ENCODE measurements around the gene RRP8. TPM values are rescaled to one million over a fixed set of nuclear protein-coding genes. Genes with fewer than 3 reads are reported as not detected.

Gene RRP8
- total RNA-seq, 1 donor, result 7.2 TPM

- Histone ChIP-seq H3K36me3 (ENCODE audit: insufficient read depth, low read length) (no peaks in the 10 kb centered on the region), H3K27ac (ENCODE audit: low read depth, low read length) (no peak overlapping the region), H2AFZ (ENCODE audit: low read length) (no peak overlapping the region), H3K4me2 (ENCODE audit: insufficient read depth, low read length) (peak overlapping the region; percentile 33), H3K27me3 (ENCODE audit: insufficient read depth, low read length) (no peaks in the 10 kb centered on the region), H3K79me2 (ENCODE audit: insufficient read depth, low read length) (no peaks in the 10 kb centered on the region), H3K4me3 (ENCODE audit: insufficient read depth, low read length) (no peak overlapping the region), H3K4me1 (ENCODE audit: insufficient read depth, low read length) (peaks cover 17% of the 10 kb centered on the region), H3K9me3 (ENCODE audit: low read depth, low read length) (no peaks in the 10 kb centered on the region), H4K20me1 (ENCODE audit: insufficient read depth, low read length) (peaks cover 4% of the 10 kb centered on the region)
- no peak for TF ChIP-seq CTCF (IDR thresholded peaks at IDR 0.05; ENCODE audit: extremely low read depth, low read depth, low read length)
- no peak for DNase-seq (ENCODE audit: insufficient read length, low spot score, missing footprints)
These were observed 26.7 kb downstream of the RRP8 start for GRCh38 chr11:6576471-6577373.

GRCh38 chr11:6574816-6575715 lies 28.4 kb downstream of the RRP8 start:
- Histone ChIP-seq H3K79me2 (ENCODE audit: insufficient read depth, low read length) (no peaks in the 10 kb centered on the region), H3K4me3 (ENCODE audit: insufficient read depth, low read length) (no peak overlapping the region), H2AFZ (ENCODE audit: low read length) (no peak overlapping the region), H4K20me1 (ENCODE audit: insufficient read depth, low read length) (peaks cover 12% of the 10 kb centered on the region), H3K4me2 (ENCODE audit: insufficient read depth, low read length) (no peak overlapping the region), H3K36me3 (ENCODE audit: insufficient read depth, low read length) (no peaks in the 10 kb centered on the region), H3K27me3 (ENCODE audit: insufficient read depth, low read length) (no peaks in the 10 kb centered on the region), H3K4me1 (ENCODE audit: insufficient read depth, low read length) (peaks cover 18% of the 10 kb centered on the region), H3K9me3 (ENCODE audit: low read depth, low read length) (no peaks in the 10 kb centered on the region), H3K27ac (ENCODE audit: low read depth, low read length) (no peak overlapping the region)
- DNase-seq (ENCODE audit: insufficient read length, low spot score, missing footprints), result no peak
- TF ChIP-seq CTCF (IDR thresholded peaks at IDR 0.05; ENCODE audit: extremely low read depth, low read depth, low read length), result no peak

GRCh38 chr11:6572215-6572614 lies 31.2 kb downstream of the RRP8 start:
- no peaks in the 10 kb centered on the region for H3K9me3 ChIP-seq (ENCODE audit: low read depth, low read length)
- H3K4me3 ChIP-seq (ENCODE audit: insufficient read depth, low read length), result no peak overlapping the region
- H4K20me1 ChIP-seq (ENCODE audit: insufficient read depth, low read length), result peaks cover 12% of the 10 kb centered on the region
- no peak overlapping the region for H2AFZ ChIP-seq (ENCODE audit: low read length)
- no peaks in the 10 kb centered on the region for H3K79me2 ChIP-seq (ENCODE audit: insufficient read depth, low read length)
- H3K4me1 ChIP-seq (ENCODE audit: insufficient read depth, low read length), result peaks cover 23% of the 10 kb centered on the region
- H3K27ac ChIP-seq (ENCODE audit: low read depth, low read length), result no peak overlapping the region
- TF ChIP-seq CTCF (IDR thresholded peaks at IDR 0.05; ENCODE audit: extremely low read depth, low read depth, low read length), result no peak
- no peaks in the 10 kb centered on the region for H3K27me3 ChIP-seq (ENCODE audit: insufficient read depth, low read length)
- DNase-seq (ENCODE audit: insufficient read length, low spot score, missing footprints), result peak; percentile 95
- H3K36me3 ChIP-seq (ENCODE audit: insufficient read depth, low read length), result no peaks in the 10 kb centered on the region
- peak overlapping the region; percentile 36 for H3K4me2 ChIP-seq (ENCODE audit: insufficient read depth, low read length)
